Body of pancreas (tissue), 4 donors: ENCODE results near the gene ERC2. TPM values are rescaled to one million over a fixed set of nuclear protein-coding genes. Genes with fewer than 3 reads are reported as not detected.

Source experiments
- ATAC-seq: fragments of 150-250 bp; one replicate; pipeline ENCODE4 v1.9.1; 2016
- DNase-seq, 4 donors: peaks; one replicate each; pipeline ENCODE4 v3.0.0-alpha.2; 2019
- H3K27ac ChIP-seq, 4 donors: fragments of 200-600 bp; sonication (generic); 1 replicate in 3 of 4; 2 replicates in 1 of 4; pipeline versions ENCODE4 v1.5.1 to v1.6.1; 2016 to 2019; ENCODE audit warnings: mild to moderate bottlenecking in 1 of 4, mixed read lengths in 1 of 4, moderate library complexity in 1 of 4
- H3K27me3 ChIP-seq, 2 donors: fragments of 200-600 bp; sonication (generic); one replicate each; pipeline ENCODE4 v1.6.0; 2016; ENCODE audit warnings: mild to moderate bottlenecking in 1 of 2
- H3K36me3 ChIP-seq, 2 donors: fragments of 200-600 bp; sonication (generic); replicated peaks in 1 of 2; 2 replicates each; pipeline ENCODE4 v1.5.1; 2016; ENCODE audit warnings: low read depth in 2 of 2; ENCODE audit not compliant: insufficient read depth in 1 of 2
- H3K4me1 ChIP-seq: fragments of 200-600 bp; sonication (generic); one replicate; pipeline ENCODE4 v1.6.0; 2016
- H3K4me3 ChIP-seq, 2 donors: fragments of 200-600 bp; sonication (generic); 1 replicate in 1 of 2; 2 replicates in 1 of 2; pipeline ENCODE4 v1.5.1; 2016 to 2019
- H3K9me3 ChIP-seq, 3 donors: fragments of 200-600 bp; sonication (generic); 1 replicate in 2 of 3; 2 replicates in 1 of 3; pipeline ENCODE4 v1.5.1; 2016
- CTCF ChIP-seq, 7 experiments: fragments of 450-650 bp in 4 of 7; fragments of 200-600 bp in 3 of 7; sonication (generic) in 3 of 7; IDR thresholded peaks; one replicate each; pipeline ENCODE4 v1.5.1; 2016 to 2019; ENCODE audit warnings: antibody characterized with exemption in 7 of 7
- POLR2A ChIP-seq, 3 donors: fragments of 450-650 bp; IDR thresholded peaks; one replicate each; pipeline ENCODE4 v1.6.1; 2016; ENCODE audit warnings: antibody characterized with exemption in 3 of 3, mild to moderate bottlenecking in 2 of 3
- WGBS, 2 donors: methylation state at CpG; one replicate each; pipeline ENCODE4 v1.1.5; 2017; 5-methylcytosine and 5-hydroxymethylcytosine counted together
- intact Hi-C: fragments of 100-400 bp; cut with DNase I; formaldehyde crosslinking; loops from one replicate; pipeline ENCODE4 v1.15.1; 2023
- total RNA-seq, 2 donors: library from RNA; depleted of rRNA; stranded (reverse); fragments of >200 nt; gene quantifications; one replicate each; pipeline ENCODE4 v1.1.0, GENCODE V29; 2016

Gene ERC2
- total RNA-seq, 2 donors from 2014 or later, result 4.0 to 4.7 TPM

GRCh38 chr3:55895897-55896566 lies 572.2 kb downstream of the ERC2 start:
- intact Hi-C loops, result no loop called here
- ATAC-seq, result no peak
- no peak for TF ChIP-seq POLR2A (IDR thresholded peaks at IDR 0.05)
- 82 to 84% methylated on average over 5 of the region's 5 CpGs for WGBS, 2 donors
- no peak for DNase-seq
- Histone ChIP-seq H3K4me1 (no peaks in the 10 kb centered on the region), H3K27ac (no peak overlapping the region), H3K4me3 (no peak overlapping the region), H3K9me3 (no peaks in the 10 kb centered on the region), H3K36me3 (no peaks in the 10 kb centered on the region), H3K27me3 (no peaks in the 10 kb centered on the region)

- 77 to 87% methylated on average over 2 of the region's 2 CpGs for WGBS, 2 donors
- intact Hi-C loops, result no loop called here
These were observed 573.7 kb downstream of the ERC2 start for GRCh38 chr3:55894605-55895004.

GRCh38 chr3:55893045-55893664 lies 575.1 kb downstream of the ERC2 start:
- Histone ChIP-seq H3K27me3 (no peaks in the 10 kb centered on the region), H3K27ac (no peak overlapping the region), H3K4me1 (no peaks in the 10 kb centered on the region), H3K9me3 (no peaks in the 10 kb centered on the region), H3K36me3 (no peaks in the 10 kb centered on the region), H3K4me3 (no peak overlapping the region)
- TF ChIP-seq POLR2A (IDR thresholded peaks at IDR 0.05), result no peak
- TF ChIP-seq CTCF (IDR thresholded peaks at IDR 0.05), result no peak
- intact Hi-C loops, result no loop called here
- ATAC-seq (no peak), DNase-seq (no peak)
- 74 to 80% methylated on average over 4 of the region's 4 CpGs for WGBS, 2 donors

More at GRCh38 chr3:55894605-55895004, 573.7 kb downstream of the ERC2 start:
- H3K27ac ChIP-seq, result no peak overlapping the region
- H3K27me3 ChIP-seq, result no peaks in the 10 kb centered on the region
- no peak for TF ChIP-seq POLR2A (IDR thresholded peaks at IDR 0.05)
- TF ChIP-seq CTCF (IDR thresholded peaks at IDR 0.05), result no peak
- ATAC-seq, result no peak
- no peak for DNase-seq
- H3K4me1 ChIP-seq, result no peaks in the 10 kb centered on the region
- no peaks in the 10 kb centered on the region for H3K9me3 ChIP-seq
- no peaks in the 10 kb centered on the region for H3K36me3 ChIP-seq
- no peak overlapping the region for H3K4me3 ChIP-seq

- 78 to 95% methylated on average over 2 of the region's 2 CpGs for WGBS, 2 donors
- Histone ChIP-seq H3K4me3 (no peak overlapping the region), H3K36me3 (no peaks in the 10 kb centered on the region), H3K4me1 (no peaks in the 10 kb centered on the region), H3K9me3 (no peaks in the 10 kb centered on the region), H3K27me3 (no peaks in the 10 kb centered on the region), H3K27ac (no peak overlapping the region)
- TF ChIP-seq POLR2A (IDR thresholded peaks at IDR 0.05) (no peak), CTCF (IDR thresholded peaks at IDR 0.05) (no peak)
- DNase-seq (no peak), ATAC-seq (no peak)
- intact Hi-C loops, result no loop called here
These were observed 577.2 kb downstream of the ERC2 start for GRCh38 chr3:55891106-55891505.

GRCh38 chr3:55888282-55888885 lies 579.9 kb downstream of the ERC2 start:
- intact Hi-C loops, result no loop called here
- WGBS, 2 donors, result 88 to 94% methylated on average over 7 of the region's 7 CpGs

More at GRCh38 chr3:55888282-55888885, 579.9 kb downstream of the ERC2 start:
- TF ChIP-seq CTCF (IDR thresholded peaks at IDR 0.05) (no peak), POLR2A (IDR thresholded peaks at IDR 0.05) (no peak)
- DNase-seq, result no peak
- ATAC-seq, result no peak
- Histone ChIP-seq H3K27me3 (no peaks in the 10 kb centered on the region), H3K4me1 (peaks cover 6% of the 10 kb centered on the region), H3K9me3 (no peaks in the 10 kb centered on the region), H3K4me3 (no peak overlapping the region), H3K27ac (no peak overlapping the region), H3K36me3 (no peaks in the 10 kb centered on the region)
